ENCODE data around the gene DUOX1.

Gene DUOX1

GRCh38 chr15:45105586-45105985 is 24.2 kb upstream of the DUOX1 start:
- no peak for TF ChIP-seq CTCF (IDR thresholded peaks at IDR 0.05; ENCODE audit: borderline replicate concordance, control extremely low read depth, extremely low read depth, insufficient read depth, missing control alignments)
- in situ Hi-C loops (cut with MboI; ENCODE audit: low sequenced_read_pairs, unreplicated experiment), result loop anchor here (25.0 kb wide), 1 partner anchor 143 kb away; the partner anchor contains the start of gene TERB2
- no peak for DNase-seq (ENCODE audit: low spot score)

GRCh38 chr15:45106002-45106790 is 23.6 kb upstream of the DUOX1 start:
- no peak for DNase-seq (ENCODE audit: low spot score)
- in situ Hi-C loops (cut with MboI; ENCODE audit: low sequenced_read_pairs, unreplicated experiment), result loop anchor here (25.0 kb wide), 1 partner anchor 144 kb away; the partner anchor contains the start of gene TERB2
- TF ChIP-seq CTCF (IDR thresholded peaks at IDR 0.05; ENCODE audit: borderline replicate concordance, control extremely low read depth, extremely low read depth, insufficient read depth, missing control alignments), result no peak

- TF ChIP-seq CTCF (IDR thresholded peaks at IDR 0.05; ENCODE audit: borderline replicate concordance, control extremely low read depth, extremely low read depth, insufficient read depth, missing control alignments), result no peak
- DNase-seq (ENCODE audit: low spot score), result peak; percentile 16
- in situ Hi-C loops (cut with MboI; ENCODE audit: low sequenced_read_pairs, unreplicated experiment), result loop anchor here (25.0 kb wide), 1 partner anchor 146 kb away; the partner anchor contains the start of gene TERB2
Measured at GRCh38 chr15:45107941-45108630, 21.7 kb upstream of the DUOX1 start.

- no peak for TF ChIP-seq CTCF (IDR thresholded peaks at IDR 0.05; ENCODE audit: borderline replicate concordance, control extremely low read depth, extremely low read depth, insufficient read depth, missing control alignments)
- no peak for DNase-seq (ENCODE audit: low spot score)
- in situ Hi-C loops (cut with MboI; ENCODE audit: low sequenced_read_pairs, unreplicated experiment), result loop anchor here (25.0 kb wide), 1 partner anchor 148 kb away; the partner anchor contains the start of gene TERB2
Measured at GRCh38 chr15:45110256-45110820, 19.5 kb upstream of the DUOX1 start.

GRCh38 chr15:45111390-45112142 is 18.2 kb upstream of the DUOX1 start:
- in situ Hi-C loops (cut with MboI; ENCODE audit: low sequenced_read_pairs, unreplicated experiment), result loop anchor here (25.0 kb wide), 1 partner anchor 149 kb away; the partner anchor contains the start of gene TERB2
- TF ChIP-seq CTCF (IDR thresholded peaks at IDR 0.05; ENCODE audit: borderline replicate concordance, control extremely low read depth, extremely low read depth, insufficient read depth, missing control alignments), result no peak
- no peak for DNase-seq (ENCODE audit: low spot score)

All from GM13976 (cell line).